Small intestine (tissue), 16 donors: ENCODE data around the gene CNOT11. TPM values are rescaled to one million over a fixed set of nuclear protein-coding genes. Genes with fewer than 3 reads are reported as not detected.
A peak's percentile ranks its signal among the peaks of the same experiment; 100 is the strongest.
"Not testable (repeated sequence)": the region's sequence is repeated elsewhere in the genome, so short reads cannot be mapped to it uniquely, and the experiment has no call there.

Experiments
- DNase-seq, 2 donors: peaks; one replicate each; pipeline versions ENCODE4 v3.0.0 to v3.0.0-alpha.2; 2013
- FAIRE-seq: peaks from 2 replicates; lab custom pipeline; 2012; peaks lifted over from hg19 to GRCh38; lab: Jason Lieb, UNC
- H3K27ac ChIP-seq, 3 donors: one replicate each; pipeline ENCODE4 v1.5.1; 2013; ENCODE audit warnings: low read length in 2 of 3, mild to moderate bottlenecking in 2 of 3, control low read depth in 1 of 3, inconsistent platforms in 1 of 3, low read depth in 1 of 3, moderate library complexity in 1 of 3
- H3K27me3 ChIP-seq, 3 donors: one replicate each; pipeline ENCODE4 v1.6.1; 2013; ENCODE audit warnings: low read length in 3 of 3, inconsistent platforms in 1 of 3; ENCODE audit not compliant: control insufficient read depth in 3 of 3, insufficient read depth in 3 of 3
- H3K36me3 ChIP-seq, 3 donors: one replicate each; pipeline ENCODE4 v1.6.1; 2013; ENCODE audit warnings: low read length in 3 of 3, inconsistent platforms in 1 of 3, low read depth in 1 of 3, mild to moderate bottlenecking in 1 of 3, moderate library complexity in 1 of 3; ENCODE audit not compliant: control insufficient read depth in 3 of 3, insufficient read depth in 2 of 3
- H3K4me1 ChIP-seq, 3 donors: one replicate each; pipeline ENCODE4 v1.6.1; 2013; ENCODE audit warnings: low read length in 2 of 3, inconsistent platforms in 1 of 3, low read depth in 1 of 3, mild to moderate bottlenecking in 1 of 3, moderate library complexity in 1 of 3; ENCODE audit not compliant: control insufficient read depth in 3 of 3, insufficient read depth in 2 of 3
- H3K4me3 ChIP-seq, 3 donors: one replicate each; pipeline ENCODE4 v1.5.1; 2013; ENCODE audit warnings: low read length in 3 of 3, control low read depth in 1 of 3, inconsistent platforms in 1 of 3, low read depth in 1 of 3, mild to moderate bottlenecking in 1 of 3, moderate library complexity in 1 of 3
- H3K9me3 ChIP-seq, 2 donors: one replicate each; pipeline ENCODE4 v1.6.1; 2013; ENCODE audit warnings: low read depth in 1 of 2, low read length in 1 of 2; ENCODE audit not compliant: control insufficient read depth in 2 of 2, insufficient read depth in 1 of 2
- WGBS, 3 donors: extraction: QIAGEN DNeasy Blood & Tissue Kit; methylation state at CpG; one replicate each; pipeline ENCODE4 v1.1.7; 2013; 5-methylcytosine and 5-hydroxymethylcytosine counted together
- long read RNA-seq, 10 donors: transcript quantifications; one replicate each; lab custom pipeline, GENCODE V29; 2026
- polyA plus RNA-seq, 4 donors: library from polyadenylated mRNA; stranded (reverse) in 3 of 4; unstranded in 1 of 4; fragments of 200-250 nt in 3 of 4; fragments of 120-200 nt in 1 of 4; gene quantifications; one replicate each; pipeline versions ENCODE4 v1.2.1 to v1.2.3, GENCODE V29; 2013
- donor health status: healthy with polysubstance abuse.
- donor health status: control.
- donor health status: control.
- donor health status: Bipolar disorder and iron deficiency.
- donor health status: healthy.

CNOT11 gene
- 10 to 100 TPM; 22.4 to 53.3 (median 27.8) TPM for polyA plus RNA-seq
- long read RNA-seq, donor 1: 0 reads
- long read RNA-seq, donor 2, transcript CNOT11-201 (7 exons, 2,599 nt): major isoform, 6 of 30 reads
- long read RNA-seq, donor 2, partial matches to known transcripts: 14 of 30 reads
- long read RNA-seq, donor 2, other reads (novel, unspliced or antisense): 10 of 30 reads
- long read RNA-seq, donor 3, partial matches to known transcripts: 7 of 11 reads
- long read RNA-seq, donor 3, other reads (novel, unspliced or antisense): 0 of 11 reads
- long read RNA-seq, donor 4: 0 reads
- long read RNA-seq, donor 5, partial matches to known transcripts: 0 of 1 reads
- long read RNA-seq, donor 5, other reads (novel, unspliced or antisense): 0 of 1 reads
- long read RNA-seq, donor 6, transcript CNOT11-201 (7 exons, 2,599 nt): major isoform, 6 of 11 reads
- long read RNA-seq, donor 6, partial matches to known transcripts: 5 of 11 reads
- long read RNA-seq, donor 6, other reads (novel, unspliced or antisense): 0 of 11 reads
- long read RNA-seq, donor 7: 0 reads
- long read RNA-seq, donor 8, partial matches to known transcripts: 0 of 2 reads
- long read RNA-seq, donor 8, other reads (novel, unspliced or antisense): 0 of 2 reads
- long read RNA-seq, donor 9, partial matches to known transcripts: 0 of 1 reads
- long read RNA-seq, donor 9, other reads (novel, unspliced or antisense): 0 of 1 reads
- long read RNA-seq, donor 10, transcript CNOT11-201 (7 exons, 2,599 nt): major isoform, 14 of 48 reads
- long read RNA-seq, donor 10, partial matches to known transcripts: 34 of 48 reads
- long read RNA-seq, donor 10, other reads (novel, unspliced or antisense): 0 of 48 reads

- DNase-seq (peak; percentile 98 to 100), FAIRE-seq (no peak)
- peaks cover 2 to 19% (median 5%) of the 10 kb centered on the region in 3 donors for H3K4me1 ChIP-seq
- no peaks in the 10 kb centered on the region for H3K27me3 ChIP-seq
- no peaks in the 10 kb centered on the region for H3K9me3 ChIP-seq
- peak within 1 kb of the TSS; percentile 94 to 98 (median 98) for H3K27ac ChIP-seq
- H3K36me3 ChIP-seq: peaks cover 0 to 10% (median 0%) of the 10 kb centered on the region in 3 donors
- H3K4me3 ChIP-seq: peak within 1 kb of the TSS; percentile 89 to 95 (median 92)
- WGBS, 3 donors: 0 to 1% (median 0%) methylated on average over 51 to 63 of the region's 63 CpGs
Observed at GRCh38 chr2:101252408-101253012, at the start of gene CNOT11. TSS of gene CNOT11 (plus strand) at chr2:101252886. CDS start at chr2:101252965, 79 bp downstream.

DNA sequence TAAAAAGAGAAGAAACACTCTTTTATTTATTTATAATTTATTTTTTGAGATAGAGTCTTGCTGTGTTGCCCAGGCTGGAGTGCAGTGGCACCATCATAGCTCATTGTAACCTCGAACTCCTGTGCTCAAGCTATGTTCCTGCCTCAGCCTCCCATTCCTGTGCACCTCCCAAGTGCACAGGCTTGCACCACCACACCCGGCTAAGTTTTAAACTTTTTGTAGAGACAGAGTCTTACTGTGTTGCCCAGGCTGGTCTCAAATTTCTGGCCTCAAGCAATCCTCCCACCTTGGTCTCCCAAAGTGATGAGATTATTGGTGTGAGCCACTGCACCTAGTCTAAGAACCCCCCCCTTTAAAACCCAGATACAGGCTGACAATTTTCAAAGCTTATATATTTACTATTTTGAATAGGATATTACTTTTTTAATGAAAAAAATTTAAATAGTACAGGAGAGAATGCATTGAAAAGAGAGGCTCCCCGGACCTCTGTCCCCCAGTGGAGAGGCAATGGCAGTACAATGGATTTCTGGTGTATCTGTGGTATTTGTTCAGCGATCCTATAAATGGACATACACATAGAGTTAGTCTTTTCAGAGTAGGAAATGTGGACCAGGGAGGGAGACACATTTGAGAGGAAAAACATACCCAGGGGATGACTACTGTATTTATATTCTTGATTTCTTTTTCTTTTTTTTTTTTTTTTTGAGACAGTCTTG is 48.1 kb upstream of the CNOT11 start:
- FAIRE-seq: no peak
- no peak overlapping the region for H3K27ac ChIP-seq
- WGBS, 3 donors: 89 to 93% (median 92%) methylated on average over 4 of the region's 4 CpGs

GRCh38 chr2:101205521-101206479 is 46.9 kb upstream of the CNOT11 start:
- no peaks in the 10 kb centered on the region for H3K36me3 ChIP-seq
- peaks cover 0 to 7% of the 10 kb centered on the region in 2 donors for H3K9me3 ChIP-seq
- H3K27ac ChIP-seq: no peak overlapping the region
- no peak overlapping the region for H3K4me3 ChIP-seq
- DNase-seq (peak; percentile 70 to 79), FAIRE-seq (no peak)
- WGBS, 3 donors: 35 to 49% (median 37%) methylated on average over 15 of the region's 15 CpGs
- no peaks in the 10 kb centered on the region for H3K27me3 ChIP-seq
- peaks cover 0 to 16% (median 0%) of the 10 kb centered on the region in 3 donors for H3K4me1 ChIP-seq

More for the DNA sequence above, 48.1 kb upstream of the CNOT11 start:
- Histone ChIP-seq H3K4me3 (no peak overlapping the region), H3K36me3 (no peaks in the 10 kb centered on the region), H3K27me3 (no peaks in the 10 kb centered on the region), H3K9me3 (no peaks in the 10 kb centered on the region), H3K4me1 (peaks cover 0 to 16% (median 0%) of the 10 kb centered on the region in 3 donors)
- no peak for DNase-seq

DNA sequence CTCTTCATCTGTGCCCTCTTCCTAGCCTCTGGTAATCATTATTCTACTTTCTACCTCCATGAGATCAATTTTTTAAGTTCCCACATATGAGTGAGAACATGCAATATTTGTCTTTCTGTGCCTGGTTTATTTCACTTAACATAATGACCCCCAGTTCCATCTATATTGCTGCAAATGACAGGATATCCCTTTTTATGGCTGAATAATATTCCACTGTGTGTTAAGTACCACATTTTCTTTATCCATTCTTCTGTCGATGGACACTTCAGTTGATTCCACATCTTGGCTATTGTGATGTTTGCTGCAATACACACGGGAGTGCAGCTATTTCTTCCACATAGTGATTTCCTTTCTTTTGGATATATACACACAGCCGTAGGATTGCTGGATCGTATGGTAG is 43.9 kb upstream of the CNOT11 start:
- peaks cover 0 to 7% of the 10 kb centered on the region in 2 donors for H3K9me3 ChIP-seq
- no peak overlapping the region for H3K4me3 ChIP-seq
- H3K27ac ChIP-seq: no peak overlapping the region
- DNase-seq (no peak), FAIRE-seq (no peak)
- 69 to 71% (median 70%) methylated on average over 4 of the region's 4 CpGs for WGBS, 3 donors
- peaks cover 0 to 16% (median 0%) of the 10 kb centered on the region in 3 donors for H3K4me1 ChIP-seq
- H3K36me3 ChIP-seq: no peaks in the 10 kb centered on the region
- no peaks in the 10 kb centered on the region for H3K27me3 ChIP-seq

DNA sequence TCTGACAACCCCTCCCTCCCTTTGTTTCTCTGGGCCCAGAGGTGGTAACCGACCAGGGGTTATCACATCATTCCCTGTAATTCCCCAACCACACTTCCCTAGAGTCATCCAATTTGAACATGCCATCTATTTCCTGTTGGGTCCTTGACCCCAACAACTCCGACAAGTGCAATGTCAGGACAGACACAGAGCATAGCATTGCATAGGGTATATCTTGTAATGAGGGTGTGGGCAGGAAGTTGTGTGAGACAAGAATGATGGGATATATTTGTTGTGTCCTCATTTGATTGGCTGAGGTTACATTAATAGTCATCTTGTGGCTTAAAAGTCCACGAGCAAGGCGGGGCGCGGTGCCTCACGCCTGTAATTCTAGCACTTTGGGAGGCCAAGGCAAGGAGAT is 33.4 kb upstream of the CNOT11 start:
- Histone ChIP-seq H3K27ac (peak overlapping the region in 2 of 3 donors; percentile 17 to 22), H3K4me1 (no peaks in the 10 kb centered on the region), H3K4me3 (no peak overlapping the region), H3K36me3 (no peaks in the 10 kb centered on the region), H3K9me3 (peaks cover 0 to 4% of the 10 kb centered on the region in 2 donors), H3K27me3 (no peaks in the 10 kb centered on the region)
- WGBS, 3 donors: 72 to 81% (median 79%) methylated on average over 7 of the region's 7 CpGs
- no peak for FAIRE-seq
- peak; percentile 20 to 54 for DNase-seq

GRCh38 chr2:101220091-101220490 is 32.6 kb upstream of the CNOT11 start:
- not testable (repeated sequence) for H3K27ac ChIP-seq, H3K36me3 ChIP-seq, H3K27me3 ChIP-seq, H3K9me3 ChIP-seq, DNase-seq, H3K4me1 ChIP-seq, FAIRE-seq, H3K4me3 ChIP-seq
- WGBS, 3 donors: 81 to 92% (median 91%) methylated on average over 7 of the region's 7 CpGs

DNA sequence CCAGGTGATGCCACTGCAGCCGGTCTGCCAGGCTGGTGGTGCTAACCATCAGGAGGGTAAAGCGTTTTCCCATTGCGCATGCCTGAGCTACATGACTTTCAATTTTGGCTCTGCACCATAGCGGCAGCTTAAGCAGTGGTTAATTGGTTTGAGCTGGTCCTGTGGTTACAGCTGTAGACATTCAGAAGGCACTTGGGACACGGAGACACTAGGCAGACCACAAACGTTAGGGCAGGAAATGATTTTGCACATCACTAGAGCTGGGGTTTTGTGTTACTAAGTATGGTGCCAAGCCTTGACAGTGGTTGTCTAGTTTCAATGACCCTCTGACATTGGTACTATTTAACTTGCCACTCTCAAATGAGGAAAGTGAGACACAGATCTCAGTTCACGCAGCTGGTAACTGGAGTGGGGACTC is 28.9 kb upstream of the CNOT11 start:
- peak in 1 of 2 donors; percentile 67 for DNase-seq
- 62 to 86% (median 69%) methylated on average over 7 of the region's 7 CpGs for WGBS, 3 donors
- Histone ChIP-seq H3K27me3 (no peaks in the 10 kb centered on the region), H3K36me3 (no peaks in the 10 kb centered on the region), H3K4me1 (no peaks in the 10 kb centered on the region), H3K27ac (peak overlapping the region in 1 of 3 donors; percentile 2), H3K9me3 (peaks cover 0 to 1% of the 10 kb centered on the region in 2 donors), H3K4me3 (no peak overlapping the region)
- FAIRE-seq: no peak
